Measurements from ENCODE around the gene TDRKH.
A peak's percentile ranks its signal among the peaks of the same experiment; 100 is the strongest.

The TDRKH gene

DNA sequence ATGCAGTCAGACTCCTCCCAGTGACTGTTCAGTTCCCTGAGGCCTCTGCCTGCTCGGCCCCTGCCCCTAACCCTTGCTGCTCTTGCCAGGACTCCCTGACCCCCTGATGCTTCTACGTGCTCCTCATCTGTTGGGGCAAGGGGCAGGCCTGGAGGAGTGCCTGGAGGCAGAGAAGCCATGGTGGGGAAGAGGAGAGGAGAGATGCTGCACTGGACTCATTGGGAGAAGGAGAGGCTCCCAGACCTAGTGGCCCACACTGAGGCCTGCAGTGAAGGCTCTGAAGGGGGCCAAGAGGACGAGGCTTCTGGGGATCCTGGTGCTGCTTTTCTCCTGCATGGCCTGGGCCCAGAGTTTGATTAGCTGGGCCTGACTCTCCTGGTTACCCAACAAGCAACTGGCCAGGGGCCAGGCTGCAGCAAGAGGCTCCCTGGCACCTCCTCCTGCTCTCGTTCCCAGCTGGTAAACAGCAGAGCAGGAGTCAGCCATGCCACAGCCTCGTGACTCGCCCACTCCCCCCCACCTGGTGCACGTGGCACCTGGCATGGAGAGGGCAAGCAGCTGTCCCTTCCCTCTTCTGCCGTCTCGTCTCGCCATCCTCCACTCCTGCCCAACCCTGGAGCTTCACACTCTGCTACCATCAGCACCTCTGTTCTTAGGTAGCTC is 42.1 kb upstream of the TDRKH start:
- Histone ChIP-seq H3K79me1 (ENCODE audit: low read length) (no peaks in the 10 kb centered on the region), H2AK5ac (ENCODE audit: low read length) (no peak overlapping the region), H3K23ac (ENCODE audit: low read length) (no peak overlapping the region), H2BK15ac (replicated peaks; ENCODE audit: low read depth) (no peak overlapping the region), H3K4ac (ENCODE audit: low read depth, low read length) (no peak overlapping the region), H3K56ac (ENCODE audit: low read length) (no peak overlapping the region), H3K27ac (ENCODE audit: low read depth, low read length) (no peak overlapping the region), H3K18ac (ENCODE audit: low read length) (no peak overlapping the region), H4K8ac (ENCODE audit: low read depth, low read length) (no peak overlapping the region), H3K4me3 (ENCODE audit: low read length) (no peak overlapping the region), H4K5ac (ENCODE audit: low read length) (no peak overlapping the region), H3K27me3 (ENCODE audit: insufficient read depth, low read length, poor library complexity) (no peaks in the 10 kb centered on the region), H2BK120ac (ENCODE audit: low read depth, low read length) (no peak overlapping the region), H2BK5ac (ENCODE audit: low read length) (no peak overlapping the region), H3K36me3 (ENCODE audit: control insufficient read depth, insufficient read depth, low read length) (no peaks in the 10 kb centered on the region), H3K4me2 (ENCODE audit: low read length) (no peak overlapping the region), H3K79me2 (ENCODE audit: control insufficient read depth, insufficient read depth, low read length) (no peaks in the 10 kb centered on the region), H3K9ac (ENCODE audit: low read length) (no peak overlapping the region), H3K4me1 (ENCODE audit: control insufficient read depth, low read depth, low read length) (peaks cover 23% of the 10 kb centered on the region)
- DNase-seq, result no peak
- no CpG with 5 or more reads among the region's 10 CpGs for WGBS (ENCODE audit: extremely low coverage, insufficient coverage, low lambda C conversion rate)

- peaks cover 23% of the 10 kb centered on the region for H3K4me1 ChIP-seq (ENCODE audit: control insufficient read depth, low read depth, low read length)
- H3K23ac ChIP-seq (ENCODE audit: low read length), result peak within 1 kb of the TSS; percentile 48
- H3K56ac ChIP-seq (ENCODE audit: low read length), result peak within 1 kb of the TSS; percentile 45
- no peaks in the 10 kb centered on the region for H3K27me3 ChIP-seq (ENCODE audit: insufficient read depth, low read length, poor library complexity)
- no peaks in the 10 kb centered on the region for H3K79me2 ChIP-seq (ENCODE audit: control insufficient read depth, insufficient read depth, low read length)
- H2BK15ac ChIP-seq (replicated peaks; ENCODE audit: low read depth), result no peak within 1 kb of the TSS
- no peak within 1 kb of the TSS for H2BK120ac ChIP-seq (ENCODE audit: low read depth, low read length)
- DNase-seq, result no peak
- no peak within 1 kb of the TSS for H3K4me2 ChIP-seq (ENCODE audit: low read length)
- H3K79me1 ChIP-seq (ENCODE audit: low read length), result no peaks in the 10 kb centered on the region
- H3K36me3 ChIP-seq (ENCODE audit: control insufficient read depth, insufficient read depth, low read length), result no peaks in the 10 kb centered on the region
- no CpG with 5 or more reads among the region's 5 CpGs for WGBS (ENCODE audit: extremely low coverage, insufficient coverage, low lambda C conversion rate)
- no peak within 1 kb of the TSS for H3K4me3 ChIP-seq (ENCODE audit: low read length)
- no peak within 1 kb of the TSS for H4K8ac ChIP-seq (ENCODE audit: low read depth, low read length)
- H4K5ac ChIP-seq (ENCODE audit: low read length), result no peak within 1 kb of the TSS
- no peak within 1 kb of the TSS for H3K18ac ChIP-seq (ENCODE audit: low read length)
- peak within 1 kb of the TSS; percentile 62 for H2AK5ac ChIP-seq (ENCODE audit: low read length)
- no peak within 1 kb of the TSS for H3K27ac ChIP-seq (ENCODE audit: low read depth, low read length)
- H3K9ac ChIP-seq (ENCODE audit: low read length), result peak within 1 kb of the TSS; percentile 51
- no peak within 1 kb of the TSS for H3K4ac ChIP-seq (ENCODE audit: low read depth, low read length)
- peak within 1 kb of the TSS; percentile 81 for H2BK5ac ChIP-seq (ENCODE audit: low read length)
These were observed 41.3 kb upstream of the TDRKH start, which contains the start of gene RORC for GRCh38 chr1:151831605-151832004. Gene RORC (minus strand): TSS chr1:151831802. CDS start chr1:151831764, 38 bp downstream.

DNA sequence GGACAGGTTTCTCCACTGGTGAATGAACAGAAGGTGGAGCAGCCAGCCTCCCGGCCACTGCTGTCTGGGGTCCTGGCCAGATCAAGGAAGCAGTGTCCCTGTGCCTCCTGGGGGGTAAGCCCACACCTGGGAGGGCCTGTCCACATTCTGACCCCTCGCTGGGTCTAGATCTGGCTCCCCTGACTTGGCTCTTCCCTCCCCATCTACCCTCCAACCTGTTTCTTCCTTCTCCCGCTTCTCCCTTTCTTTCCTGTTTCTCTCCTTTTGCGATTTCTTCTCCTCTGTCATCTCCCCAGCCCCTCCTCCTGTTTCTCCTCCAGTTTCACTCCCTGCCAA is 40.9 kb upstream of the TDRKH start:
- no CpG with 5 or more reads among the region's 4 CpGs for WGBS (ENCODE audit: extremely low coverage, insufficient coverage, low lambda C conversion rate)

DNA sequence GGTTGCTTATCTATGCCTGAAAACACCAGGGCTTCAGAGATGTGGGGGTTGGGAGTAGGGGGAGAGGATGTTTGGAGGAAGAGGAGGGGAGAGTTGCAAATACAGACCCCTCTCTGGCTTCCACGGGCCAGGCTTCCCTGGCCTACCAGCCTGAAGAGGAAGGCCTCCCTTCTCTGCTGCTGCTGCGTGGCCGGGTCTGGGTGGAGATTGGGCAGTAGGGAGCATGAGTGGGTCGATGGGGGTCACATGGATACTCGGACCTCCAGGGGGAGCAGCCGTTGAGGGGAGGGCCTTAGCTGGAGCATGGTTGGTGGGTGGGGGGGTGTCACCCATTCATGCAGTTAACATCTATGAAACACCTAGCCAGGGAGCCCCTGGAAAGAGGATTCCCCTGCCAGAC is 39.8 kb upstream of the TDRKH start:
- Histone ChIP-seq H3K4me1 (ENCODE audit: control insufficient read depth, low read depth, low read length) (peaks cover 32% of the 10 kb centered on the region), H3K79me1 (ENCODE audit: low read length) (no peaks in the 10 kb centered on the region), H3K4ac (ENCODE audit: low read depth, low read length) (no peak overlapping the region), H2BK15ac (replicated peaks; ENCODE audit: low read depth) (no peak overlapping the region), H3K4me2 (ENCODE audit: low read length) (no peak overlapping the region), H3K36me3 (ENCODE audit: control insufficient read depth, insufficient read depth, low read length) (no peaks in the 10 kb centered on the region), H3K56ac (ENCODE audit: low read length) (peak overlapping the region; percentile 75), H3K27me3 (ENCODE audit: insufficient read depth, low read length, poor library complexity) (no peaks in the 10 kb centered on the region), H2BK120ac (ENCODE audit: low read depth, low read length) (no peak overlapping the region), H3K18ac (ENCODE audit: low read length) (no peak overlapping the region), H2AK5ac (ENCODE audit: low read length) (peak overlapping the region; percentile 48), H3K23ac (ENCODE audit: low read length) (no peak overlapping the region), H2BK5ac (ENCODE audit: low read length) (peak overlapping the region; percentile 12), H3K27ac (ENCODE audit: low read depth, low read length) (peak overlapping the region; percentile 34), H4K5ac (ENCODE audit: low read length) (no peak overlapping the region), H3K79me2 (ENCODE audit: control insufficient read depth, insufficient read depth, low read length) (no peaks in the 10 kb centered on the region), H4K8ac (ENCODE audit: low read depth, low read length) (no peak overlapping the region), H3K9ac (ENCODE audit: low read length) (peak overlapping the region; percentile 42), H3K4me3 (ENCODE audit: low read length) (no peak overlapping the region)
- peak; percentile 19 for DNase-seq
- WGBS (ENCODE audit: extremely low coverage, insufficient coverage, low lambda C conversion rate), result no CpG with 5 or more reads among the region's 6 CpGs

More for the DNA sequence above, 40.9 kb upstream of the TDRKH start:
- no peak overlapping the region for H4K5ac ChIP-seq (ENCODE audit: low read length)
- H3K79me1 ChIP-seq (ENCODE audit: low read length), result no peaks in the 10 kb centered on the region
- peaks cover 25% of the 10 kb centered on the region for H3K4me1 ChIP-seq (ENCODE audit: control insufficient read depth, low read depth, low read length)
- H3K9ac ChIP-seq (ENCODE audit: low read length), result peak overlapping the region; percentile 51
- H3K79me2 ChIP-seq (ENCODE audit: control insufficient read depth, insufficient read depth, low read length), result no peaks in the 10 kb centered on the region
- peak overlapping the region; percentile 48 for H3K23ac ChIP-seq (ENCODE audit: low read length)
- peak overlapping the region; percentile 62 for H2AK5ac ChIP-seq (ENCODE audit: low read length)
- H3K4me3 ChIP-seq (ENCODE audit: low read length), result no peak overlapping the region
- H2BK15ac ChIP-seq (replicated peaks; ENCODE audit: low read depth), result no peak overlapping the region
- H2BK5ac ChIP-seq (ENCODE audit: low read length), result no peak overlapping the region
- no peak overlapping the region for H3K27ac ChIP-seq (ENCODE audit: low read depth, low read length)
- no peak overlapping the region for H4K8ac ChIP-seq (ENCODE audit: low read depth, low read length)
- no peak overlapping the region for H3K18ac ChIP-seq (ENCODE audit: low read length)
- H2BK120ac ChIP-seq (ENCODE audit: low read depth, low read length), result no peak overlapping the region
- H3K4ac ChIP-seq (ENCODE audit: low read depth, low read length), result no peak overlapping the region
- DNase-seq, result no peak
- H3K4me2 ChIP-seq (ENCODE audit: low read length), result no peak overlapping the region
- H3K27me3 ChIP-seq (ENCODE audit: insufficient read depth, low read length, poor library complexity), result no peaks in the 10 kb centered on the region
- peak overlapping the region; percentile 45 for H3K56ac ChIP-seq (ENCODE audit: low read length)
- H3K36me3 ChIP-seq (ENCODE audit: control insufficient read depth, insufficient read depth, low read length), result no peaks in the 10 kb centered on the region

DNA sequence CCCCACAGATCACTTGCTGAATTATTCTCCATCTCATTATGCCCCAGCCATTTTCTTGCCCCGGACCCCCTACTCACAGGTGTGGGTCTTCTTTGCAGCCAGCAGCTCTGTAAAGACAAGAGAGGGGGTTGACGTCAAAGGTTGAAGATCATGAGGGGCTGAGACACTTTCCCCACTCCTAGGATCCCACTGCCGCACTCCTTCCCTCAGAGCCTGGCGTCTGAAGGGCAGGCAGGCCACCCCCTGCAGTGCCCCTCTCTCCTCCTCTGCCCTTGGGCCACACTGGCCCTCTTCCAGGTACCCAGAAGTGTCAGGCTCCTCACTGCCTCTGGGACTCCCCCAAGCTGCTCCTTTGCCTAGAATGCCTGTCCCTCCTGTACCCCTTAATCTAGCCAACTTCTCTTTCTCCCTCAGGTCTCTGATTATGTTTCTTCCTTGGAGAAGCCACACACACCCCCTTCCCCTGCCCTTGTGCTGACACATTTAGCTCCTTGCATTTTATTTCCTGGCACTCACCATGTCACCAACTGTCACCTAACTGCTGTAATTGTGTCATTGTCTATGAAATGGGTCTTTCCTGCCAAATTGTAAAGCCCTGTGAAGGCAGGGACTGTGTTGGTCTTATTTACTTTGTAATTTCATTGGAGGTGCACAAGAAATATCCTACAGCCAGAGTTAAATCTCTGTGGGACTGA is 39.2 kb upstream of the TDRKH start:
- no peaks in the 10 kb centered on the region for H3K79me1 ChIP-seq (ENCODE audit: low read length)
- H3K23ac ChIP-seq (ENCODE audit: low read length), result no peak overlapping the region
- H3K18ac ChIP-seq (ENCODE audit: low read length), result no peak overlapping the region
- H3K4me1 ChIP-seq (ENCODE audit: control insufficient read depth, low read depth, low read length), result peaks cover 32% of the 10 kb centered on the region
- H3K79me2 ChIP-seq (ENCODE audit: control insufficient read depth, insufficient read depth, low read length), result no peaks in the 10 kb centered on the region
- peak overlapping the region; percentile 26 for H3K27ac ChIP-seq (ENCODE audit: low read depth, low read length)
- H3K56ac ChIP-seq (ENCODE audit: low read length), result peak overlapping the region; percentile 75
- peak; percentile 22 for DNase-seq
- no peak overlapping the region for H2BK120ac ChIP-seq (ENCODE audit: low read depth, low read length)
- H2BK5ac ChIP-seq (ENCODE audit: low read length), result peak overlapping the region; percentile 12
- H2AK5ac ChIP-seq (ENCODE audit: low read length), result no peak overlapping the region
- no CpG with 5 or more reads among the region's 4 CpGs for WGBS (ENCODE audit: extremely low coverage, insufficient coverage, low lambda C conversion rate)
- H3K27me3 ChIP-seq (ENCODE audit: insufficient read depth, low read length, poor library complexity), result no peaks in the 10 kb centered on the region
- no peak overlapping the region for H4K5ac ChIP-seq (ENCODE audit: low read length)
- H4K8ac ChIP-seq (ENCODE audit: low read depth, low read length), result no peak overlapping the region
- no peaks in the 10 kb centered on the region for H3K36me3 ChIP-seq (ENCODE audit: control insufficient read depth, insufficient read depth, low read length)
- H2BK15ac ChIP-seq (replicated peaks; ENCODE audit: low read depth), result no peak overlapping the region
- H3K4ac ChIP-seq (ENCODE audit: low read depth, low read length), result no peak overlapping the region
- H3K4me2 ChIP-seq (ENCODE audit: low read length), result peak overlapping the region; percentile 13
- peak overlapping the region; percentile 42 for H3K9ac ChIP-seq (ENCODE audit: low read length)
- H3K4me3 ChIP-seq (ENCODE audit: low read length), result no peak overlapping the region
